ENCODE measurements around the gene LIPC. TPM values are rescaled to one million over a fixed set of nuclear protein-coding genes. Genes with fewer than 3 reads are reported as not detected.

LIPC gene
- total and polyA plus RNA-seq, 7 donors, result 0.01 TPM; not detected in 6

DNA sequence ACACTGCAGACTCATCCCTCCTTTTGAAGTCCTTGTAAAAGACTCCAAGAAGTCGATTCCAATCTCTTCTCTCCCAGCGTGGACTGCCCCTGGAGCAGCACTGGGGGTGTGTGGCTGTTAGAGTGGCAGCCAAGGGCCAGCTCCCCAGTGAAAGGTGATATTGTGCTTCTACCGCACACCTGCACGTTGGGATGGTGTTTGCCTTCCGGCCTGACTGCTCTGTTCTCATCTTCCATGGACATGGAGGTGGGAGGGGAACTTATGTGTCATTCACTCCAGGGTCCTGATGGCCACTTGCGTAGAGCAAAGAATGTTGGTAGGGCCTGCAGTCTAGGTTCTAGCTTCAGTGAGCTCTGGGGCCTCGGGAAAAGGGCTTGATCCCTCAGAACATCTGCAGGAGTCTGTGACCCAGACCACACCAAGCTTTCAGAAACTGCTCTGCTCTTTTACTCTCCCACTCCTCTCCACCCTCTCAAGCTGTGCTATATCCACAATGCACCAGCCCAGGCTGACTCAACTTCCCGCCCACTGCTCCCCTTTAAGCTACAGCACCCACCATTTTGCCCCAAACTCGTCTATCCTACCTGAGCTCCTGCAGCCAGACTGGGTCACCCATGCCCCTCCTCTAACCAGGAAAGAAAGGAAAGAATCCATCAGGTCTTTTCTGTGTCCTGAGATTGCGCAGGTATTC lies 31.3 kb downstream of the LIPC start:
- TF ChIP-seq CTCF (IDR thresholded peaks at IDR 0.05), result no peak
- DNase-seq (no peak), ATAC-seq (no peak)
- H3K4me3 ChIP-seq, result no peak overlapping the region
- H3K27me3 ChIP-seq (ENCODE audit: insufficient read depth in 3 of 3, low read length in 2 of 3), result no peaks in the 10 kb centered on the region
- H3K9me3 ChIP-seq, result no peaks in the 10 kb centered on the region
- H3K27ac ChIP-seq, result no peak overlapping the region
- intact Hi-C loops (cut with DNase I), result no loop called here
- H3K36me3 ChIP-seq (ENCODE audit: insufficient read depth in 1 of 2, low read depth in 1 of 2), result no peaks in the 10 kb centered on the region
- 79 to 91% (median 88%) methylated on average over 10 of the region's 10 CpGs for WGBS, 3 donors
- H3K4me1 ChIP-seq, result peaks cover 7% of the 10 kb centered on the region

- H3K9me3 ChIP-seq, result no peaks in the 10 kb centered on the region
- no peak for TF ChIP-seq CTCF (IDR thresholded peaks at IDR 0.05)
- H3K27ac ChIP-seq, result no peak overlapping the region
- ATAC-seq, result no peak
- H3K36me3 ChIP-seq (ENCODE audit: insufficient read depth in 1 of 2, low read depth in 1 of 2), result no peaks in the 10 kb centered on the region
- intact Hi-C loops (cut with DNase I), result no loop called here
- H3K4me1 ChIP-seq, result peaks cover 7% of the 10 kb centered on the region
- no peak for DNase-seq
- WGBS, 3 donors, result 94 to 96% (median 94%) methylated on average over 6 of the region's 6 CpGs
- no peak overlapping the region for H3K4me3 ChIP-seq
- H3K27me3 ChIP-seq (ENCODE audit: insufficient read depth in 3 of 3, low read length in 2 of 3), result no peaks in the 10 kb centered on the region
Measured at GRCh38 chr15:58463815-58464650, 32.2 kb downstream of the LIPC start.

- H3K36me3 ChIP-seq (ENCODE audit: insufficient read depth in 1 of 2, low read depth in 1 of 2), result no peaks in the 10 kb centered on the region
- no peaks in the 10 kb centered on the region for H3K9me3 ChIP-seq
- H3K4me1 ChIP-seq, result no peaks in the 10 kb centered on the region
- no peak for TF ChIP-seq CTCF (IDR thresholded peaks at IDR 0.05)
- intact Hi-C loops (cut with DNase I), result no loop called here
- DNase-seq (no peak), ATAC-seq (no peak)
- no peak overlapping the region for H3K27ac ChIP-seq
- no peak overlapping the region for H3K4me3 ChIP-seq
- H3K27me3 ChIP-seq (ENCODE audit: insufficient read depth in 3 of 3, low read length in 2 of 3), result no peaks in the 10 kb centered on the region
Measured at GRCh38 chr15:58465070-58465469, 33.3 kb downstream of the LIPC start.

DNA sequence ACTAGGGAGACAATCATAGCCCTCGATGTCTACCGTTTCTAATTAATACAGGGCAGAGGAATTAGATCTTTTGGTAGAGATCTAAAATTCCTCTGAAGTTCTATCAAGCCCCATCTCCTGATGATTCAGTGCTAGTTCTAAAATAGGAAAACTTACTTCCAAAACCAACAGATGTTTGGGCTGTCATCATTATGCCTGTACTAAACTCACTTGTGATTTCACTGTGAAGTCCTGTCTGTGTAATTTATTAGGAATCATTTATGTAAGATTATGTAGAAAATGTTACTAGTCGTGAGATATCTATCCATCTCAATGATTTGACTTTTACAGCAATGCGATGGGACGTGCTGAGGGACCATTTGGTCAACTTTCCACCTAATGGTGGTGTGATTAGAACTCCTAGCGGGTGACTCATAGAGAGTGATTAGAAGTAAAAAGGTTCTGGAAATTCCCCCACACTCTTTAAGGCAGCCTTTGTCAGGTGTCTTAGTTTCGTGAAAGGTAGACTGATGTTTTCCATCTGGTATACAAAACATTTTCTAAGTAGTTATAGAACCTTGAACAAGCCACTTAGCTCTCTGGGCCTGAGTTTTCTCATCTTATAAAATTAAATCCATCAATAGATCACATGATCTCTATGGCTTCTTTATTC lies 34.2 kb downstream of the LIPC start:
- Histone ChIP-seq H3K36me3 (ENCODE audit: insufficient read depth in 1 of 2, low read depth in 1 of 2) (no peaks in the 10 kb centered on the region), H3K9me3 (no peaks in the 10 kb centered on the region), H3K27ac (no peak overlapping the region), H3K4me3 (no peak overlapping the region), H3K4me1 (no peaks in the 10 kb centered on the region), H3K27me3 (ENCODE audit: insufficient read depth in 3 of 3, low read length in 2 of 3) (no peaks in the 10 kb centered on the region)
- intact Hi-C loops (cut with DNase I), result no loop called here
- ATAC-seq (no peak), DNase-seq (no peak)
- TF ChIP-seq CTCF (IDR thresholded peaks at IDR 0.05), result no peak
- WGBS, 3 donors, result 66 to 75% (median 68%) methylated on average over 7 of the region's 7 CpGs
